GM06990 (cell line): ENCODE measurements around the gene GPR26.

Source experiments
- DNase-seq: peaks from one replicate; pipeline ENCODE4 v3.0.0-alpha.2; 2011; ENCODE audit not compliant: insufficient read length; ENCODE audit errors: extremely low read depth
- H3K27me3 ChIP-seq: replicated peaks from 2 replicates; pipeline ENCODE4 v1.6.0; 2011; ENCODE audit warnings: low read length; ENCODE audit not compliant: control insufficient read depth, insufficient read depth
- H3K36me3 ChIP-seq: 2 replicates; pipeline ENCODE4 v1.5.1; 2011; ENCODE audit warnings: low read length; ENCODE audit not compliant: control insufficient read depth, insufficient read depth
- H3K4me3 ChIP-seq: replicated peaks from 2 replicates; pipeline ENCODE4 v1.5.1; 2011; ENCODE audit warnings: low read depth, mild to moderate bottlenecking, control low read depth, low read length
- TF ChIP-seq, protein P1 (sequence below): IDR thresholded peaks from 2 replicates; pipeline ENCODE4 v1.5.1; 2011; ENCODE audit warnings: low read length, control low read depth, mild to moderate bottlenecking, inconsistent platforms; ENCODE audit not compliant: insufficient read depth, poor library complexity, severe bottlenecking

GPR26 gene

GRCh38 chr10:123665491-123666286 is 466 bp upstream of the GPR26 start:
- DNase-seq, result no peak
- H3K27me3 ChIP-seq, result peaks cover 1% of the 10 kb centered on the region; the same call in 1 of the 2 replicates
- TF ChIP-seq, protein P1, sequence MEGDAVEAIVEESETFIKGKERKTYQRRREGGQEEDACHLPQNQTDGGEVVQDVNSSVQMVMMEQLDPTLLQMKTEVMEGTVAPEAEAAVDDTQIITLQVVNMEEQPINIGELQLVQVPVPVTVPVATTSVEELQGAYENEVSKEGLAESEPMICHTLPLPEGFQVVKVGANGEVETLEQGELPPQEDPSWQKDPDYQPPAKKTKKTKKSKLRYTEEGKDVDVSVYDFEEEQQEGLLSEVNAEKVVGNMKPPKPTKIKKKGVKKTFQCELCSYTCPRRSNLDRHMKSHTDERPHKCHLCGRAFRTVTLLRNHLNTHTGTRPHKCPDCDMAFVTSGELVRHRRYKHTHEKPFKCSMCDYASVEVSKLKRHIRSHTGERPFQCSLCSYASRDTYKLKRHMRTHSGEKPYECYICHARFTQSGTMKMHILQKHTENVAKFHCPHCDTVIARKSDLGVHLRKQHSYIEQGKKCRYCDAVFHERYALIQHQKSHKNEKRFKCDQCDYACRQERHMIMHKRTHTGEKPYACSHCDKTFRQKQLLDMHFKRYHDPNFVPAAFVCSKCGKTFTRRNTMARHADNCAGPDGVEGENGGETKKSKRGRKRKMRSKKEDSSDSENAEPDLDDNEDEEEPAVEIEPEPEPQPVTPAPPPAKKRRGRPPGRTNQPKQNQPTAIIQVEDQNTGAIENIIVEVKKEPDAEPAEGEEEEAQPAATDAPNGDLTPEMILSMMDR, result no peak
- H3K36me3 ChIP-seq, result no peaks in the 10 kb centered on the region
- H3K4me3 ChIP-seq, result no peak overlapping the region

- H3K4me3 ChIP-seq, result no peak overlapping the region
Measured at GRCh38 chr10:123669886-123670285, 3.7 kb downstream of the GPR26 start.

GRCh38 chr10:123673198-123673597 is 7.0 kb downstream of the GPR26 start:
- TF ChIP-seq, protein P1, result no peak
- Histone ChIP-seq H3K4me3 (no peak overlapping the region), H3K27me3 (peaks cover 4% of the 10 kb centered on the region; the same call in 1 of the 2 replicates), H3K36me3 (no peaks in the 10 kb centered on the region)
- no peak for DNase-seq

More at GRCh38 chr10:123669886-123670285, 3.7 kb downstream of the GPR26 start:
- DNase-seq, result no peak
- H3K36me3 ChIP-seq, result no peaks in the 10 kb centered on the region
- peaks cover 3% of the 10 kb centered on the region; the same call in 1 of the 2 replicates for H3K27me3 ChIP-seq
- TF ChIP-seq, protein P1, result no peak

GRCh38 chr10:123674741-123675140 is 8.6 kb downstream of the GPR26 start:
- Histone ChIP-seq H3K4me3 (no peak overlapping the region), H3K27me3 (peaks cover 3% of the 10 kb centered on the region; the same call in 1 of the 2 replicates), H3K36me3 (no peaks in the 10 kb centered on the region)
- TF ChIP-seq, protein P1, result no peak
- no peak for DNase-seq

DNA sequence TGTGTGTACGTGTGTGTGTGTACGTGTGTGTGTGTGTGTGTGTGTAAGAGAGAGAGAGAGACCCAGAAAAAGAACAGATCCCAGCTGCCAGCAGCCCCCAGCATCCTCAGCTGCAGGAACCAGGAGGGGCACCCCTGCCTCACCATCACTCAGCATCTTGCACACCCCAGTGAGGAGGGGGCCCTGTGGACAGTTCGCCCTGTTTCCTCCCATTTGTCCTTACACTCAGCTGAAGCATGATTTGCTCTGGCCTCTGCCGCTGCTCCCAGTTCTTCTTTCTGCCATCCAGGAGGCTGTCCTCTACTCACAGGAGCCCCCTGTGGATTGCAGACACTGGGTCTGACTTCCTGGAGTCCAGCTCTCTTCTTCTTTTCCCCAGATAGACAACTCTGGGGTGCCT is 9.7 kb downstream of the GPR26 start:
- TF ChIP-seq, protein P1, result no peak
- Histone ChIP-seq H3K27me3 (peaks cover 3% of the 10 kb centered on the region; the same call in 1 of the 2 replicates), H3K4me3 (no peak overlapping the region), H3K36me3 (no peaks in the 10 kb centered on the region)
- no peak for DNase-seq
